Occipital lobe (tissue), 2 donors: Measurements from ENCODE around the gene RNU2-63P. TPM values are rescaled to one million over a fixed set of nuclear protein-coding genes. Genes with fewer than 3 reads are reported as not detected.
"Not testable (repeated sequence)": the region's sequence is repeated elsewhere in the genome, so short reads cannot be mapped to it uniquely, and the experiment has no call there.

Source experiments
- DNase-seq: peaks from one replicate; lab custom pipeline; 2025; lab: John Stamatoyannopoulos, UW
- total RNA-seq: library from RNA; depleted of rRNA; stranded (reverse); fragments of >200 nt; gene quantifications from one replicate; pipeline ENCODE4 v1.2.3, GENCODE V29; 2014

The RNU2-63P gene
- not detected for total RNA-seq

DNA sequence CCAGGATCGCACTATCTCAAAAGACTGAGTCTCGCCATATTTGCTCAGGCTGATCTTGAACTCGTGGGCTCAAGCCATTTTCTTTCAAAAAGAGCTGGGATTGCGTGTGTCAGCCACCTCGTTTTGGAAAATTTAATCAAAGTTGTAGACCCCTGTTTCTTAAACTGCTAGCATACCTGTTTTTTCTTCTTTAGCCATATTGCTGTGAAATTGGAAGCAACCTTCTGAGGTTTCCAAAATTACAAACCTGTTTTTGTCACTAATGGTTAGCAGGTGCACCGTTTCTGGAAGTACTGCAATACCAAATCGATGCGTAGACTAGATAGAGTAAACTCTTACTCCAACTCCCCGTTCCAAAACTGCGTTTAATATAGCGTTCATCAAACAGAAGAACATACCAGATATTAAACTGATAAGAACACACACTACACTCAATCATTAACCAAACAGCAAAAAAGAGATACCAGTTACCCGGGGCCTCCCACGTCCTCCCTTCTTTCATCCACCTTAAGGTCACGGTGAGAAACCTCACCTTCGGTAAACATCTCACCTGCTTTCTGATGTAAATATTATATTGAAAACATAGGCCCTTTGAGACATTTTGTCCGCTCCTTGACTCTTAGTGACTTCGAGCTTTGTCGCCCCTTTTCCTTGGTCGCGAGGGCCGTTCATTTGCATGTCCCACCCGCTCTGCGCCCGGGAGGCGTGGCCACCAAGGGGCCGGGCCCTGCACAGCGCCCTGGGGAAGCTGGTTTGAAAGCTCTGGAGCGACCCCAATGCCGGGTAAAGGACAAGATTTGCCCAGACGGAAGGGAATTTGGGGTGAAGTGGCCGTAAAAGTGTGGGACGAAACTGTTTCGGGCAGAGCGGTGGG, at the start of gene RNU2-63P:
RNU2-63P (minus strand) TSS at position 462 of the 874 bp plus-strand sequence.
- DNase-seq = peak; percentile 54

DNA sequence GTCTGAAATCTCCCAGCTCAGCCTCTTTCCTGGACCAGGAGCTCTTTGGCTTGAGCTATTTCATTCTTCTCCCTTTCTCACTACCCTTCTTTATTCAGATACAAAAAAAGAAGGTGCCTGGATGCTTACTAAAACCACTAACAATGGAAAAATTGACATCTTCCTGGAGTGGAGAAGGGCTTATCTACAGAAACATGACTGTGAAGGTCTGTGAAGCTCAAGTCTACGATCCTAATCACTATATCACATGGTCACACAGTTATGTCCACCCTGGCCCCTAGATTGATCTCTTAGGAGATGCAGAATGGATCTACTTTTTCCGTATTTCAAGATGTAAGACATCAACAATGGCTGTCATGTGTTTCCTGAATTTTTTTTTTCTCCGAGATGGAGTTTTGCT, 44.9 kb upstream of the RNU2-63P start:
- no peak for DNase-seq

DNA sequence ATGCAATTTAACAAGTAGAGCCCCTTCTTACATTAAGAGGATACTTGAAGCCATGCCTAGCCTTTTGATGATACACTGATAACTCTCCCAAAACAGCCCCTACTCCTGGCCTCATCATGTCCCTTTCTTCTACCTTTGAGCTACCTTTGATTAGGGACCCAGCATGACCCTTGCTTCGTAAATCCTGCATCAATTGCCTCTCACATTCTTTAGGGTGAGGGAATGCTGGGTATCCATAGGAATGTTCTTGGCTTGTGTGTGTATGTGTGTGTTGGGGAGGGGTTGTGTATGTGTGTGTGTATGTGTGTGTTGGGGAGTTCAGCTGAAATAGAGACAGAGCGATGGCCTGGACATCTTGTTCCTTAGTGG, 44.5 kb upstream of the RNU2-63P start:
- no peak for DNase-seq

DNA sequence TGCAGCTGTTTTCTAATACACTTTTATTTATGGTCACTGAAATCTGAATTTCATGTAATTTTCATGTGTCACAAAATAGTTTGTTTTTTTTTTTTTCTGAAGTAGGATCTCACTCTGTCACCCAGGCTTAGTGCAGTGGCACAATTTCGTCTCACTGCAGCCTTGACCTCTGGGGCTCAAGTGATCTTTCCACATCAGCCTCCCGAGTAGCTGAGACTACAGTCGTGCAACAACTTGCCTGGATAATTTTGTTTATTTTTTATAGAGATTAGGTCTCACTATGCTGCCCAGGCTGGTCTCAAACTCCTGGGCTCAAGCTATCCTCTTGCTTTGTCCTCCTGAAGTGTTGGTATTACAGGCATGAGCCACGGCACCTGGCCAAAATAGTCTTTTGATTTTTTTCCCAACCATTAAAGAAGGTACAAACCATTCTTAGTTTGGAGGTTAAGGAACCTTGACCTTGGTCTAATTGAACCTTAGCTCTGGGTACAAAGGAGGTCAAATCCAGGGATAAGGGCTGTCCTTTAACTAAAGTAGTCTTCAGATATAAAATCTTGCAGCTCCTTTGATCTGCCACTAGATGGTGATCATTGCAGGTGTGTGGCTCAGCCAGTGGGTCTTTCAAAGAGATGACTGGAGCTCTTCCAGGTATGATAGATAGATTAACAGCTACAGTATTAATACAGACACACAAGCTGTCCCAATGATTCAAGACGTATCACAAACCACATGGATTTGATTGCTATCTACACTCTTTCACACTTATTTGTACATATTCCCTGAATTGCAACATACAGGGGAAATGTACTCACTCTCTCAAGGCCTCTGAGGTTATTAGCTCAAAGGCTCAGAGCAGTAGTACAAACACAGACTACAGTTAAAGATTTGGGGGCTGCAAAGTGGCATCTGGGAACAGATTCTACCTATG, 43.9 kb upstream of the RNU2-63P start:
- DNase-seq = no peak

DNA sequence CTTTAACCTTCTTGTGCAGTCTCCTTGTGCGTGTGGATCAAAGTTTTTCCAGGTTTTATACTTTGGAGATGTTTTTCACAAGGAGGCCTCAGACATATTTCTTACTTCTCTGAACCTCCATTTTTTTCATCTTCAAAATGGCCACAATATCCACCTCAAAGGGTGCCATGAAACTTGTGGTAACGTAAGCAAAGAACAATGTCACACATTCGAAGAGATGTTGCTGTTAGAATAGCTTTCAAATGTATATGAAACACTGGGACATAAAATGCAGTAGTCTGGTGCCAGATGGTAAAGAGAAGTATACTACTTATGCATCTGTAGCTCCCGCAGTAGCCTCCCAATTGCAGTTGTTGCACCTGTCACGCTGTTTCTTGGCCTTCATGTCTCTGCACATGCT, 41.8 kb upstream of the RNU2-63P start:
- no peak for DNase-seq

DNA sequence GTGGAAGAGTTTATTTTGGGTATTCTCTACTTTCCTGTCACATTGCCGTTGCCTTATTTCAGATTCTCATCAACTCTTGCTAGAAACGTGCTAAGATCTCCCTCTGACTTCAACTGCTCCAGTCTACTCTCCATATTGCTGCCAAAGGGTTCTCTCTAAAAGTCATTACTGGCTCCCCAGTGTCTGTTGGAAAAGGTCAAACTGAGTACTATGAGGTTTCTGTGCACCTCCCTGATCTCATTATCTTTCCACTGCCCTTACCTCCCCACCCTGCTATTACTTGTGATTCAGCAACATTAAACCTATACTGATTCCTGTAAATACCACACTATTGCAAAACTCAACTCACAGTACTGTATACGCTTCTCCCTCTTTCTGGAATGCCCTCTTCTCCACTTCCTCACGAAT, 41.1 kb upstream of the RNU2-63P start:
- DNase-seq = no peak

DNA sequence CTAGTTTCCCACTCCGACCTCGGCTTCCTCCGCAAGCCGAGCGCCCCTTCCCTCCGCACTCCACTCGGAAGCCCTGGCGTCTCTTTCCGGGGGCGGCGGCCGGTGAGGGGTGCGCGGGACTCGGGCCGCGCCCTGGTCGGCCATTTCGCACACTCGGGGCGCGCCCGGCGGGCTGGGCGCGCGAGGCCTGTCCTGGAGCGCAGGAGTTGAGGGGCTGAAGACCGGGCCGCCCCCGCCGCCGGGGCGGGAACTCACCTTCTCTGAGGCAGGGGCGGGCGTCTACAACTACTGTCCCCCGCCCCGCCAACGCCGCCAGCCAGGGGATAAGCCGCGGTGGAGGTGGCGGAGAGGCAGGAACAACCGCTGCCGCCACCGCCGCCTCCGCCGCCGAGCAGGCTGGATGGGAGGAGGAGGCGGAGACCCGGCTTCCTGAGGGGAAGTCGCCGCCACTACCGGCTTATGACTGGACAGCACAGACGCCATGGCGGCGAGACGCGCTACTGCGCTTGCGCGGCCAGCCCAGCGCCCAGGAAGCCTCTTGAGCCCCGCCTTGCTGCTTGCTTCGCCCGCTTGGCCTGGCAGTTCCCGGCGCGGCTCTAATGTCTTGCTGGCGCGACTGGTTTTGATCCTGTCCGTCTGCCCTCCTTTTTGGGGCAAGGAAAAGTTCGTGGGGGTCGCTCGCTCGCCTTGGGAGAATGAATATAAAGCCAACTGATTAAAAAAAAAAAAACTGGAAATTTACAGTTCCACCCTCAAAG, 39.2 kb upstream of the RNU2-63P start, which contains the start of gene KRCC1:
KRCC1 (minus strand) TSS at position 413 of the 758 bp plus-strand sequence. CDS start 27,220 bp downstream, outside the sequence.
- DNase-seq = peak; percentile 95

DNA sequence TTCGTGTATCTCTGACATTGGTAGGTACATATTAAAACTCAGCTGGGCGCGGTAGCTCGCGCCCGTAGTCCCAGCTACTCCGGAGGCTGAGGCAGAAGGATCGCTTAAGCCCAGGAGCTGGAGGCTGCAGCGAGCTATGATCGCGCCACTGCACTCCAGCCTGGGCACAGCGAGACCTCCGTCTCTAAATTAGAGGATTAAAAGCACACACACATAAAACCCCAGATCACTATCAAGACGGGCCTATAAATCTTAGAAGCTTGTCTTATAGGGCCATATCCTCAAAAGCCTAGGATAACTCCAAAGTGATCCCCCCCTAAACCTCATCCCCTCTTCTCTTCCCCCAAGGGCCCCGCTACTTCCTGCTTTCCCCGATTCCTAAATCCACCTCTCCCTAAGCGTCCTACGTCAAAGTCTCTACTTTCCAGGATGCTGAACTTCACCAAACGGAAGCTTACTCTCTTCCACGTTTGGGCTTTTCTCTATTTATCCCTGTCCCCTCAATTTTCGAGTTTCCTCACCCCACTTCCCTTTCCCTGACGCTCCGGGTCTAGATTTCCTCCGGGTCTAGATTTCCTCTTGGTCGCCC, 38.5 kb upstream of the RNU2-63P start:
- DNase-seq = no peak

DNA sequence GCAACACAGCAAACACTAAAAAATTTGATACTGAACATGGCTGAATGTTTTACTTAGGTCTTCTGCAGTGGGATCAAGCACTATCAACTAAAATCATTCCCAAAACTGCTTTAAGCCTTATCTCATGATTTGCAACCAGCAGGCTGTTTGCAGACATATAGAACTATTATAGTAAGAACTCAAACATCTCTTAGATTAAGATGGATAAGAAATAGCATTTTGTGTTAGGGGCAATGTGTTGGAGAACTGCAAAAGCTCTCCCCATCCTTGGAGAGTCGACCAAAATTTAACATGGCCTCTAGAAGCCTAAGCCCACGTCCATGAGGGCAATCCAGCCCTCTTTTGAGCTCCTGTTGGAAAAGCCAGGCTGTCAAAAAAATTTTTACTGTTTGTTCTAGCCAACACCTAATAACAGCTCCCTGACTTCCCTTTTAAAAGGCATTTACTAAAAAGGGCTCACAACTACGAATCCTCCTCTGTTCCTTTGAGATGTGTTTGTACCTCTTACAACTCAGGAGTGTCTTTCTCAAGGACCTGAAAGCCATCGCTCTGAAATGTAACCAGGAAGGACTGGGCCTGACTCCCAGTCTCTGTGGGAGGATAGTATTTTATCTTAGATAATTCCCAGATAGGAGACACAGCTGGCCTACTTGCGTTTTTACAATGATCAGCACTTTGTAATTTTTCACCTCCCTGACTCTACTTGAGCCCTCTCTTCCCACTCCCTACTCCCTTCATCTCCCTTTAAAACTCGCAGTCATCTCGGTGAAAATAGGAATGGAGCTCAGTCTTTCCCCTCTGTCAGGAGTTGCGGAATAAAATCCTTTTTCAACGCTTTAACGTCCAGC, 37.8 kb upstream of the RNU2-63P start:
- DNase-seq = no peak

DNA sequence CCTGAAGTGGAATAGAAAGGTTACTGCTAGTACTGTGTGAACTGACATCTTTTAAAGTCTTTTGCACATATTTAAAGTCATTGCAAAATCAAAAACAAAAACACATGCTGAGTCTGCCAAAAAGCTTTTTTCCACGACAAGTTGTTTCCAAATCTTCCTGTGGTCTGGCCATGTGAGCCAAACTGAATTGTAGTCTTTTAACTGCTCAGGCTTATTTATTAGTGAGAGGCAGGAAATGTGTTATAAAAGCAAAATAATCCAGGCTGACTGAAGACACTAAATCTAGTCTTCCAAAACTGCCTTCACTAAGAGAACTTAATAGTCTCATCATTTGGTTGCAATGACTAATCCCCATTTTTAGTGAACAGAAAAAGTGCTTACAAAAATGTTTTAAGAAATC, 36.9 kb upstream of the RNU2-63P start:
- no peak for DNase-seq

DNA sequence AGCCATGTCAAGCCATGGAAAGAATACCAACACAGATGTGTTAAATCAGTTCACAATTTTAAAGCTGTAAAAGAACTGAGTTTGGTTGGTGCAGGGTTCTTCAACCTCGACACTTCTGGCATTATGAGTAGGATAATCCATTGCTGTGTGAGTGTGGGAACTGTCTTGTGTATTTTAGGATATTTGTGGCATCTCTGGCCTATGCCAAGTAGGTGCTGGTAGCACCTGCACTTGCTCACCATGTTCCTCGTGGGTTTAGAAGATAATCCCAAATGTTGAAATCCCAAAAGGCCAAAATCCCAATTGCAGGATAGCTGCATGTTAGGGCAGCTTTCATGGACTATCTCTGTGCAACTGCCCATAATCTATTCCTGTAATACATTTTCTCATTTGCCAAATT, 35.4 kb upstream of the RNU2-63P start:
- no peak for DNase-seq

DNA sequence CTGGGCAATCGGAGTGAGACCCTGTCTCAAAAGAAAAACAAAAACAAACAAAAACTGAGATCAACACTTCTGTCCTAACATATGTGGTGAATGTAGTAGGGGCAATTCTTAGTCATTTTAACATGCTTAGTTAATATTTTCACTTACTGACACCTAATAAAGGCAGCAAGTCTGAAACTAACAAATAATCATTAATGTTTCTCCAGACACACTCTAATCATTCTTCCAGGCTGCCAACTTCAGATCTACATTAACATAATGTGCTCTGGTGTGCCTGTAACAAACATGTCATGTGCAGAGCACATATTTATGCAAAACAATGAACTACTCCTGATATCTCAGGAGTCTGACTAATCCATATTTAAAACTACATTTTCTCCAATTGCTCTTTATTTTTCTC, 33.3 kb upstream of the RNU2-63P start:
- no peak for DNase-seq

DNA sequence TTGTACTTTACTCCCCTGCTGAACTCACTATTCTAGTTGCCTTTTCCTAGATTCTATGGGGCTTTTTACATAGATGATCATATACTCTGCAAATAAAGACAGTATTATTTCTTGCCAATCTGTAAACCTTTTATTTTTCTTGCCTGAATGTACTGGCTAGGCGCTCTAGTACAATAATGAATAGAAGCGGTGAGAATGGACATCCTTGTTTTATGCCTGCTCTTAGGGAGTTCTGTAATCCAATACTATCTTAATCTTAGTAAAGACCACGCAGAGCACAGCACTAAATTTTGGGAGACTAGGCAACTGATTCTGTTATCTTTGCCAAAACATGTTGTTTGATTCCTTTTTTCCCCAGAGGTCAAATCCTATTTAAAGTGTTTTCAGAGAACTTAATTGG, 32.2 kb upstream of the RNU2-63P start:
- DNase-seq = no peak

DNA sequence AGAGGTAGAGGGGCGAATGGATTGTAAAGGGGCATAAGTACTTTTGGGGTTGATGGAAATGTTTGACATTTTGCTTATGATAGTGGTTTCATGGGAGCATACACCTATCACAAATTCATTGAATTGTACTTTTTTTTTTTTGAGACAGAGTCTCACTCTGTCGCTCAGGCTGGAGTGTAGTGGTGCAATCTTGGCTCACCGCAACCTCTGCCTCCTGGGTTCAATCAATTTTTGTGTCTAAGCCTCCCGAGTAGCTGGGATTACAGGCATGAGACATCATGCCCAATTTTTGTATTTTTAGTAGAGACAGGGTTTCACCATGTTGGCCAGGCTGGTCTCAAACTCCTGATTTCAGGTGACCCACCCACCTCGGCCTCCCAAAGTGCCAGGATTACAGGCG, 29.2 kb upstream of the RNU2-63P start:
- DNase-seq = not testable (repeated sequence)

DNA sequence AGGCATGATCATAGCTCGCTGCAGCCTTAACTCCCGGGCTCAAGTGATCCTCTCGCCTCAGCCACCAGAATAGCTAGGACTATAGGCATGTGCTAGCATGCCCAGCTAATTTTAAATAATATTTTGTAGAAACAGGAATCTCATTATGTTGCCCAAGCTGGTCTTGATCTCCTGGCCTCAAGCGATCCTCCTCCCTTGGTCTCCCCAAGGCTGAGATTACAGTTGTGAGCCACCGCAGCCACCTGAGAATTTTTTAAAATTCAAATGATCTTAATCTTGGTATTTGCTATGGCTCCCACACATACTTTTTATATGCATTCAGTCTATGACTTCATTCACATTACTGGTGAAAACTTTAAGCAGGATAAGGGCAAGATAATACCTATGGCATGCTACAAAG, 26.1 kb upstream of the RNU2-63P start:
- DNase-seq = no peak

DNA sequence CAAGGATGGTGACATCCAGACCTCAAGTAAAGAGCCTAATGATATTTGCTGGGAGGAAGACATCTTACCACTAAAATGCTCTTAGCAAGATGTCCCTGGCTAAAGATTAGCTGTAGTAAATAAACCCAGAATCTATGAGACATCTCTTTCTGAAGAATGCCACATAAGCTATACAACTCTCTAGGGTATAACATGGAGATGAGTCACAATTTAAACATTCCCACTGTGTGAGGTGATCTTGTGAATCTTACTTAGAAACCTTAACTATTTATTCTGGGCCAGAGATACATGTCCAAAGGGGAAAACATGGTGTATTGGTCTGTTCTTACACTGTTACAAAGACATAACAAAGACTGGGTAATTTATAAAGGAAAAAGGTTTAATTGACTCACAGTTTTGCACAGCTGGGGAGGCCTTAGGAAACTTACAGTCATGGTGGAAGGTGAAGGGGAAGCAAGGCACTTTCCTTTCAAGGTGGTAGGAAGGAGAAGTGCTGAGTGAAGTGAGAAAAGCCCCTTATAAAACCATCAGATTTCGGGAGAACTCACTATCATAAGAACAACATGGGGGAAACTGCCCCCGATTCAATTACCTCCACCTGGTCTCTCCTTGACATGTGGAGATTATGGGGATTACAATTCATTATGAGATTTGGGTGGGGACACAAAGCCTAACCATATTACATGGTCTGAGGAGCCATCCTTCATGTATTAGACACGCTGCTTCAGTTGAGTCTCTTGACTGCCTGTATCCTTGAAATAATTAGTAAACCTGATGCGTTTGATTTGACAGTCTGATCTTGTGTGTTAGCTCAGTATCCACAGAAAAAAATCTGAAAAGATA, 22.1 kb upstream of the RNU2-63P start:
- no peak for DNase-seq

DNA sequence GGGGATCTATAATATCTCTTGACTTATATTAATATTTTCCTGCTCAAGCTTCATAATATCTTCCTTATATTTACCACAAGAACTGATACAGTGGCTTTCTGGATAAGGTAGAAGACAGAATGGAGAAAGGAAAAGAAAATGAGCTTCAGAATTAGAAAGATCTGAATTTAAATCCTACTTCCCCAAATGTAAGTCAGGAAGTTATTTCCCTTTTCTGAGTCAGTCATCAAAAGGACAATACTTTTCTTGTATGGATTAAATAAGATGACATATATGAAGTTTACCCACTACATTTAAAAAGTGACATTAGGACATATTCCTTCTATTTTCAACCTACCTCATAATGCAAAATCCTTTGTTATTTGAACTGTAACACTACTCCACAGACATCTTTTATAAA, 20.3 kb upstream of the RNU2-63P start:
- no peak for DNase-seq

DNA sequence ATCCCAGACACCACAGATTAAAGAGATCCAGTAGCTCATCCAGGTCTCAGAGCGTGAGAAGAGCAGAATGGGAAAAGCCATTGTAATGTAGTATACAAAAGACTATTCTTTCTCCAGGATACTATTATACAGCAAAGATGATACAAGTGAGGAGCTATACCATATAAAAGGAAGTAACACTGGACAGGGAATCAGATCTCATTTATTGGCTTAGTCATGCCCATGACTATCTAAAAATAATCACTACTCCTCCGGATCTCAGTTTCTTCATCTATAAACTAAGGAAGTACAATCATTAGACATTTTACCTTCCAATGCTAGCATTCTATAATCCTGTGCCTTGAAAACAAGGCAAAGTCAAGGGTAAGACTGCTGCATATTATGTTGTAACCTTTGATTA, 19.8 kb upstream of the RNU2-63P start:
- DNase-seq = no peak

DNA sequence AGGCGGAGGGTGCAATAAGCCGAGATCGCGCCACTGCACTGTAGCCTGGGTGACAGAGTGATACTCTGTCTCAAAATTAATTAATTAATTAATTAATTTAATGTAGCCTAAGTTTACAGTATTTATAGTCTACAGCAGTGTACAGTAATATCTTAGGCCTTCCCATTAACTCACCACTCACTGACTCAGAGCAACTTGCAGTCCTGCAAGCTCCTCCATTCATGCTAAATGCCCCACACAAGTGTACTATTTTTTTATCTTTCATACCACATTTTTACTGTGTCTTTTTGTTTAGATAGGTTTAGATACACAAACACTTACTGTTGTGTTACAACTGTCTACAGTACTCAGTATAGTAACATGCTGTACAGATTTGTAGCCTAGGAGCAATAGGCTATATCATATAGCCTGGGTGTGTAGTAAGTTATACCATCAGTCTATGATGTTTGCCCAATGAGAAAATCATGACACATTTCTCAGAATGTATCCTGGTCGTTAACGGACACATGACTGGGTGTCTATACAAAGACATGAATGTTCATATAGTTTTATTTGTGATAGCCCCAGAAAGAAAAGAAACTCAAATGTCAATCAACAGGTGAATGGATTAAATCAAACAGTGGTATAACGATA, 15.8 kb upstream of the RNU2-63P start:
- DNase-seq = no peak
